Naive thymus-derived CD4-positive, alpha-beta T cell (primary cell): ENCODE results near the gene TOR4A. TPM values are rescaled to one million over a fixed set of nuclear protein-coding genes. Genes with fewer than 3 reads are reported as not detected.

Source experiments
- ATAC-seq: fragments of 150-1000 bp; cut with Tn5 transposase; 2 replicates; pipeline ENCODE4 v1.10.0; 2021; ENCODE audit warnings: mild to moderate bottlenecking, moderate library complexity
- CTCF ChIA-PET: fragments of 350-600 bp; sonication (Branson Sonifier 250); formaldehyde crosslinking; loops from one replicate; lab custom pipeline; 2021; ENCODE audit warnings: antibody characterized with exemption; lab: Charles Lee
- POLR2A ChIA-PET: fragments of 350-600 bp; sonication (Branson Sonifier 250); formaldehyde crosslinking; loops from one replicate; lab custom pipeline; 2021; ENCODE audit warnings: antibody characterized with exemption, inconsistent platforms; lab: Charles Lee
- DNase-seq, 9 donors: peaks; one replicate each; pipeline versions ENCODE4 v3.0.0 to v3.0.0-alpha.2; 2020 to 2022; ENCODE audit warnings: mixed read lengths in 1 of 9
- H3K27ac ChIP-seq: one replicate; pipeline ENCODE4 v1.7.0; 2013; ENCODE audit warnings: mild to moderate bottlenecking, low read depth, low read length, moderate library complexity
- H3K27me3 ChIP-seq, 2 donors: one replicate each; pipeline ENCODE4 v1.7.0; 2013; ENCODE audit warnings: low read length in 2 of 2, mild to moderate bottlenecking in 2 of 2, moderate library complexity in 2 of 2; ENCODE audit not compliant: control insufficient read depth in 2 of 2, insufficient read depth in 2 of 2
- H3K36me3 ChIP-seq, 3 experiments: 1 replicate in 2 of 3; 2 replicates in 1 of 3; pipeline ENCODE4 v1.7.0; 2013; ENCODE audit warnings: low read length in 3 of 3, mild to moderate bottlenecking in 3 of 3, moderate library complexity in 1 of 3; ENCODE audit not compliant: insufficient read depth in 3 of 3, control insufficient read depth in 2 of 3
- H3K4me1 ChIP-seq, 2 donors: one replicate each; pipeline ENCODE4 v1.7.0; 2013; ENCODE audit warnings: low read length in 2 of 2, mild to moderate bottlenecking in 2 of 2, moderate library complexity in 1 of 2; ENCODE audit not compliant: control insufficient read depth in 2 of 2, insufficient read depth in 2 of 2
- H3K4me3 ChIP-seq: 2 replicates; pipeline ENCODE4 v1.7.0; 2013; ENCODE audit warnings: mild to moderate bottlenecking, low read length
- H3K9me3 ChIP-seq, 3 experiments: 1 replicate in 2 of 3; 2 replicates in 1 of 3; pipeline ENCODE4 v1.7.0; 2013; ENCODE audit warnings: low read length in 3 of 3; ENCODE audit not compliant: control insufficient read depth in 2 of 3
- H3K27ac Mint-ChIP-seq, 9 donors: one replicate each; pipeline ENCODE4 v1.8.0; 2020 to 2022; ENCODE audit warnings: mixed read lengths in 9 of 9, mild to moderate bottlenecking in 8 of 9, moderate library complexity in 5 of 9, inconsistent platforms in 2 of 9
- H3K27me3 Mint-ChIP-seq, 5 donors: one replicate each; pipeline ENCODE4 v1.8.0; 2021 to 2022; ENCODE audit warnings: mixed read lengths in 5 of 5, mild to moderate bottlenecking in 1 of 5
- H3K36me3 Mint-ChIP-seq, 5 donors: one replicate each; pipeline ENCODE4 v1.8.0; 2020 to 2022; ENCODE audit warnings: mixed read lengths in 5 of 5, mild to moderate bottlenecking in 3 of 5, inconsistent platforms in 1 of 5
- H3K4me1 Mint-ChIP-seq, 7 donors: one replicate each; pipeline ENCODE4 v1.8.0; 2020 to 2022; ENCODE audit warnings: mixed read lengths in 7 of 7, mild to moderate bottlenecking in 3 of 7, inconsistent platforms in 1 of 7
- H3K4me3 Mint-ChIP-seq, 10 donors: one replicate each; pipeline ENCODE4 v1.8.0; 2020 to 2022; ENCODE audit warnings: mild to moderate bottlenecking in 10 of 10, mixed read lengths in 10 of 10, moderate library complexity in 6 of 10, inconsistent platforms in 2 of 10
- H3K9me3 Mint-ChIP-seq, 11 donors: one replicate each; pipeline ENCODE4 v1.8.0; 2020 to 2022; ENCODE audit warnings: mixed read lengths in 11 of 11, mild to moderate bottlenecking in 4 of 11, inconsistent platforms in 1 of 11, moderate library complexity in 1 of 11
- intact Hi-C, 2 donors: fragments of 100-400 bp; cut with micrococcal nuclease; formaldehyde crosslinking; loops; one replicate each; pipeline ENCODE4 v1.15.1; 2023
- polyA plus RNA-seq, 2 donors: library from polyadenylated mRNA; unstranded; fragments of 300-500 nt; fragmentation: Illumina TruSeq; gene quantifications; one replicate each; pipeline ENCODE4 v1.2.3, GENCODE V29; 2021
- total RNA-seq, 6 experiments: library from RNA in 5 of 6; stranded (reverse) in 5 of 6; gene quantifications; 1 replicate in 5 of 6; 2 replicates in 1 of 6; pipeline ENCODE4 v1.2.3 and lab custom pipeline; 2021 to 2026

TOR4A gene
- total and polyA plus RNA-seq, 7 experiments from 2014 or later: 0.07 to 16.6 (median 1.7) TPM; not detected in 1

GRCh38 chr9:137269231-137269772 is 8.2 kb upstream of the TOR4A start:
- Histone ChIP-seq H3K4me3 (no peak overlapping the region), H3K36me3 (peaks cover 0 to 66% (median 4%) of the 10 kb centered on the region in 3 experiments), H3K27me3 (no peaks in the 10 kb centered on the region), H3K27ac (no peak overlapping the region), H3K4me1 (peaks cover 0 to 16% of the 10 kb centered on the region in 2 donors), H3K9me3 (no peaks in the 10 kb centered on the region)
- H3K4me1 Mint-ChIP-seq: peaks cover 7 to 22% (median 14%) of the 10 kb centered on the region in 7 donors
- ChIA-PET CTCF (no interaction called here), POLR2A (no interaction called here)
- DNase-seq (no peak), ATAC-seq (no peak)
- H3K27ac Mint-ChIP-seq: no peak overlapping the region
- H3K27me3 Mint-ChIP-seq: no peaks in the 10 kb centered on the region
- H3K4me3 Mint-ChIP-seq: no peak overlapping the region
- no peaks in the 10 kb centered on the region for H3K9me3 Mint-ChIP-seq
- intact Hi-C loops: no loop called here
- peaks cover 4 to 30% (median 5%) of the 10 kb centered on the region in 5 donors for H3K36me3 Mint-ChIP-seq

GRCh38 chr9:137270929-137271695 is 6.4 kb upstream of the TOR4A start:
- ATAC-seq: peak; percentile 67
- Histone ChIP-seq H3K4me3 (no peak overlapping the region), H3K27me3 (no peaks in the 10 kb centered on the region), H3K4me1 (peaks cover 0 to 16% of the 10 kb centered on the region in 2 donors), H3K9me3 (no peaks in the 10 kb centered on the region), H3K36me3 (peaks cover 0 to 53% (median 4%) of the 10 kb centered on the region in 3 experiments), H3K27ac (no peak overlapping the region)
- Mint-ChIP-seq H3K27me3 (no peaks in the 10 kb centered on the region), H3K27ac (peak overlapping the region in 6 of 9 donors; percentile 19 to 82 (median 64)), H3K4me1 (peaks cover 14 to 27% (median 16%) of the 10 kb centered on the region in 7 donors), H3K36me3 (peaks cover 4 to 28% (median 5%) of the 10 kb centered on the region in 5 donors), H3K9me3 (no peaks in the 10 kb centered on the region), H3K4me3 (peak overlapping the region; percentile 30 to 78 (median 57))
- DNase-seq: peak in 7 of 9 donors; percentile 39 to 67 (median 58)
- POLR2A ChIA-PET: interaction anchor here (1.0 to 2.4 kb wide), 2 partner anchors 15 to 30 kb away, joined by 6 to 8 read pairs; partner anchors contain the start of gene TUBB4B
- CTCF ChIA-PET: interaction anchor here (0.6 kb wide), 1 partner anchor 23 kb away, joined by 3 read pairs; no protein-coding TSS in a partner anchor
- intact Hi-C loops: loop anchor here in 1 of 2 donors (2.0 kb wide), 1 partner anchor 16 kb away; the partner anchor contains the start of gene NELFB

GRCh38 chr9:137271696-137272076 is 5.8 kb upstream of the TOR4A start:
- Histone ChIP-seq H3K4me1 (peaks cover 0 to 16% of the 10 kb centered on the region in 2 donors), H3K36me3 (peaks cover 0 to 48% (median 2%) of the 10 kb centered on the region in 3 experiments), H3K27me3 (no peaks in the 10 kb centered on the region), H3K9me3 (no peaks in the 10 kb centered on the region), H3K4me3 (no peak overlapping the region), H3K27ac (no peak overlapping the region)
- H3K4me1 Mint-ChIP-seq: peaks cover 14 to 28% (median 19%) of the 10 kb centered on the region in 7 donors
- ChIA-PET POLR2A (interaction anchor here (1.0 to 2.4 kb wide), 3 partner anchors 8 to 31 kb away, joined by 5 to 8 read pairs (median 6); partner anchors contain the start of gene TUBB4B), CTCF (interaction anchor here (0.6 kb wide), 1 partner anchor 23 kb away, joined by 3 read pairs; no protein-coding TSS in a partner anchor)
- ATAC-seq (no peak), DNase-seq (no peak)
- H3K9me3 Mint-ChIP-seq: no peaks in the 10 kb centered on the region
- intact Hi-C loops: loop anchor here in 1 of 2 donors (2.0 kb wide), 1 partner anchor 17 kb away; the partner anchor contains the start of gene NELFB
- H3K4me3 Mint-ChIP-seq: peak overlapping the region; percentile 30 to 78 (median 57)
- H3K27ac Mint-ChIP-seq: peak overlapping the region in 5 of 9 donors; percentile 19 to 82 (median 56)
- no peaks in the 10 kb centered on the region for H3K27me3 Mint-ChIP-seq
- H3K36me3 Mint-ChIP-seq: peaks cover 4 to 28% (median 5%) of the 10 kb centered on the region in 5 donors

GRCh38 chr9:137272241-137273094 is 5.1 kb upstream of the TOR4A start:
- peaks cover 16 to 34% (median 27%) of the 10 kb centered on the region in 7 donors for H3K4me1 Mint-ChIP-seq
- Histone ChIP-seq H3K36me3 (peaks cover 0 to 40% (median 0%) of the 10 kb centered on the region in 3 experiments), H3K27ac (no peak overlapping the region), H3K27me3 (no peaks in the 10 kb centered on the region), H3K4me1 (peaks cover 0 to 23% of the 10 kb centered on the region in 2 donors), H3K9me3 (no peaks in the 10 kb centered on the region), H3K4me3 (no peak overlapping the region)
- intact Hi-C loops: no loop called here
- no peak for ATAC-seq
- H3K4me3 Mint-ChIP-seq: peak overlapping the region in 1 of 10 donors; percentile 16
- H3K36me3 Mint-ChIP-seq: peaks cover 4 to 28% (median 5%) of the 10 kb centered on the region in 5 donors
- no peaks in the 10 kb centered on the region for H3K9me3 Mint-ChIP-seq
- ChIA-PET POLR2A (interaction anchor here (0.5 to 2.4 kb wide), 3 partner anchors 8 to 32 kb away, joined by 4 to 8 read pairs (median 5); partner anchors contain the start of gene TUBB4B), CTCF (interaction anchor here (0.8 kb wide), 1 partner anchor 91 kb away, joined by 3 read pairs; no protein-coding TSS in a partner anchor)
- no peaks in the 10 kb centered on the region for H3K27me3 Mint-ChIP-seq
- DNase-seq: no peak
- H3K27ac Mint-ChIP-seq: no peak overlapping the region

- ChIA-PET POLR2A (interaction anchor here (0.5 to 2.4 kb wide), 4 partner anchors 9 to 32 kb away, joined by 4 to 8 read pairs (median 4); partner anchors contain the start of gene TUBB4B), CTCF (interaction anchor here (0.8 kb wide), 1 partner anchor 90 kb away, joined by 3 read pairs; no protein-coding TSS in a partner anchor)
- no peak overlapping the region for H3K4me3 ChIP-seq
Observed at GRCh38 chr9:137273095-137273490, 4.4 kb upstream of the TOR4A start.

More at GRCh38 chr9:137273095-137273490, 4.4 kb upstream of the TOR4A start:
- Histone ChIP-seq H3K27me3 (no peaks in the 10 kb centered on the region), H3K4me1 (peaks cover 0 to 30% of the 10 kb centered on the region in 2 donors), H3K27ac (no peak overlapping the region), H3K36me3 (peaks cover 0 to 34% (median 0%) of the 10 kb centered on the region in 3 experiments), H3K9me3 (no peaks in the 10 kb centered on the region)
- H3K9me3 Mint-ChIP-seq: no peaks in the 10 kb centered on the region
- ATAC-seq: no peak
- no peaks in the 10 kb centered on the region for H3K27me3 Mint-ChIP-seq
- no peak for DNase-seq
- peaks cover 4 to 24% (median 5%) of the 10 kb centered on the region in 5 donors for H3K36me3 Mint-ChIP-seq
- H3K4me3 Mint-ChIP-seq: no peak overlapping the region
- no peak overlapping the region for H3K27ac Mint-ChIP-seq
- peaks cover 18 to 34% (median 30%) of the 10 kb centered on the region in 7 donors for H3K4me1 Mint-ChIP-seq
- intact Hi-C loops: no loop called here
